CD1c-positive myeloid dendritic cell (primary cell): ENCODE results near the gene CRKL.
"Not testable (repeated sequence)": the region's sequence is repeated elsewhere in the genome, so short reads cannot be mapped to it uniquely, and the experiment has no call there.

Source experiments
- DNase-seq: peaks from one replicate; pipeline ENCODE4 v3.0.0-alpha.2; 2016; ENCODE audit errors: extremely low spot score

The CRKL gene

DNA sequence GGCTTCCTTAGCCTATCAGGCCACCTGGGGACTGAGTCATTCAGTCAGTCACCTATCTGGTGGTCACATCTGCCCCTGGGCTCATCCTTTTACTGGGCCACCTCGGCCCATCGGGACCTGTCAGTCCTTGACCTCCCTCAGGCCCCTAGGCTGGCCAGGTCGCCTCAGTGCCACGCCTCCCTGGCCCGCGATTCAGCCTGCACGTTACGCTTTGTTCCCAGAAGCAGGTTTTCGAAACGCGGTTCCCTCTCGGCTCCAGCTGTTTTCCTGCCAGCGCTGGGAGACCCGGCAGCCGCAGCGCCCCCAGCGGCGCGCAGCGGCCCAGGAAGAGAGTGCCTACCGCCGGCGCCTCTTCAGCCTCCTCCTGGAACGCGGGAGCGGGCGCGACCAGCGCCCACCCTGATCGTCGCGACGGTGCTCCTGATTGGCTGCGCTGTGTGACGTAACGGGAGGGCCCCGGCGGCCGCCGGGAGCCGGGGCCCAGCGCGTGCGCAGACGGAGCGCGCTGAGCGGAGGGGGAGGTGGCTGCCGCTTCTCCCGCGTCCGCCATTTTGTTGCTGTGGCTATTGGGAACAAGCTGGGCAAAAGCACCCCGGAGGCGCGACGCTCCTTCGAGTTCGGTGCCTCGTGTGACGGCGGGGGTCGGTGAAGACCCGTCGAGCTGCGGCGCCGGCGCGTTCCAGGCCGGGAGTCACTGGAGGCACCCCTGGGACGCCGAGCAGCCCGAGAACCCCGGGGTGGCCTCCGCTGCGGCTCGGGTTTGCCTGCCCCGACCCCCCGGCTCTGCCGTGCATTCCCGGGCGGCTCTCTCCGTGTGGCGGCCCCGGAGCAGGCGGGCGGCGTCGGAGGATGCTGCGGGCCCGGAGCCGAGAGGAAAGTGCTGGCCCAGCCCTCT, at the start of gene CRKL:
Gene CRKL, plus strand, starts transcription at position 492 of the 895 bp plus-strand sequence. CDS start 528 bp downstream, outside the sequence.
- peak; percentile 99 for DNase-seq

- no peak for DNase-seq
These were observed 48.9 kb upstream of the CRKL start for GRCh38 chr22:20868025-20868962.

DNA sequence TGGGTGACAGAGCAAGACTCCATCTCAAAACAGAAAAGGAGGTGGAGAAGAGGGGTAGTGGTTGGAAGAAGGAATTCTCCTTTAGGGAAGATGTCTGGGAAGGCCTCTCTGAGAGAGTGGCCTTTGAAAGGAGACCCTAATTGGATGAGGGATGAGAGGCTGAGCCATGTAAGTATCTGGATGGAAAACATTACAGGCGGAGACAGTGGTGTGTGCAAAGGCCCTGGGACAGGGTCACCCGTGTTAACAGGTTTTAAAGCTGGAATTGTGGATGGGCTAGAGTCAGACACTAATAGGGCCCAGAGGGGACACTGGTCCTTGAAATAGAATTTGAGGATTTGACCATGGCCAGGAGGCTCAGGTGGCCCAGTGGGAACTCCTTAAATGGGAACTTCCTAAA, 48.0 kb upstream of the CRKL start:
- DNase-seq = no peak

- DNase-seq = no peak
These were observed 44.0 kb upstream of the CRKL start for GRCh38 chr22:20873214-20873613.

DNA sequence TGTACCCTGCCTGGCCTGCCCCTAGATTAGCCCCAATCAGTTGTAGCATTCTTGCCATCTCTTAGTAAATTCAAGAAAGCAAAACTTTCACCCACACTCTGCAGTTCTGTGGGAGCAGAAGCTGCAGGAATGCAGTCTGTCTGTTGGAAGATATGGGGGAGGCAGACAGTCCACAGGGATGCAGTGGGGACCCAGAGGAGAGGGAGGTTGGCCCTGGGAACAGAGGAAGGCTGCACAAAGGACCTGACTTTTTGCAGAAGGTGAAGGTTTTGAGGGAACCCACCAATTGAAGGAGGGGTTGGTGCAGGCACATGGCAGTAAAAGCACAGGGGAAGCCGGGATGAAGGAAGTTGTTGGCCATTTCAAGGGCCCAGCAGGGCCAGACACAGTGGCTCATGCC, 41.9 kb upstream of the CRKL start:
- no peak for DNase-seq

GRCh38 chr22:20877715-20878114, 39.5 kb upstream of the CRKL start:
- DNase-seq = no peak

GRCh38 chr22:20881231-20881630, 36.0 kb upstream of the CRKL start:
- no peak for DNase-seq

- DNase-seq = no peak
These were observed 35.1 kb upstream of the CRKL start for GRCh38 chr22:20881869-20882815.

DNA sequence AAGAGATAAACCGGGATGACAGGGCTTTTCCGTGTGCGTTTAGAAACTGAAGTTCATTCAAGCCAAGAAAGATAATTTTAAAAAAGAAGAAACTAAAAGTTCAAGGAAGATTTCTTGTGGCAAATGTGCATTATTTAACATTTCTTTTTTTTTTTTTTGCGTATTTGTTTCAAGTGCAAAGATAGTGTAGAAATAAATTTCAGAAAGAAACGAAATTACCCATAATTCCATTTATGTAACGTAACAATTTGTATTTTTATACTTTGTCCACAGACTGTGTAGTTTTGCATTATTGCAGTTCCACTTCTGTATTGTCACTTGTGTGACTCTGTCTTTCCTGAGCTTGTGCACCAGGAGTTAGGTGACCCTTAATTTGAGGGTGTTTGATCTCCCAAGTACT, 34.4 kb upstream of the CRKL start:
- no peak for DNase-seq

DNA sequence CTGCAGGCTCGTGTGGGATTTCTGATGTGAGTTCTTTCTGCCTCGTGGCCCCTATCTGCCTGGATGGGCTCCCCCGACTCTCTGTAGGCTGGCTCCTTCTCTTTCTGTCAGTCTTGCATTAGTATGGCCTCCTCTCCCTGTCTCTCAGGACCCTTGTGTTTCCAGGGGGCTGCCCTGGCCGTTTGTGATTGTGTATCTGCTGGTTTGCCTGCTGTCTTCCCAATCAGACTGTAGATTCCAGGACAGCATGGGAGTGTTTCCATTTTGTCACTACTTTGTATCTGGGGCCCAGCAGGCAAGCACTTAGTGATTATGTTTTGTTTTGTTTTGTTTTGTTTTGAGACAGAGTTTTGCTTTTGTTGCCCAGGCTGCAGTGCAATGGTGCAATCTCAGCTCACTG, 32.8 kb upstream of the CRKL start:
- no peak for DNase-seq

GRCh38 chr22:20885017-20885556, 32.1 kb upstream of the CRKL start:
- DNase-seq = no peak

DNA sequence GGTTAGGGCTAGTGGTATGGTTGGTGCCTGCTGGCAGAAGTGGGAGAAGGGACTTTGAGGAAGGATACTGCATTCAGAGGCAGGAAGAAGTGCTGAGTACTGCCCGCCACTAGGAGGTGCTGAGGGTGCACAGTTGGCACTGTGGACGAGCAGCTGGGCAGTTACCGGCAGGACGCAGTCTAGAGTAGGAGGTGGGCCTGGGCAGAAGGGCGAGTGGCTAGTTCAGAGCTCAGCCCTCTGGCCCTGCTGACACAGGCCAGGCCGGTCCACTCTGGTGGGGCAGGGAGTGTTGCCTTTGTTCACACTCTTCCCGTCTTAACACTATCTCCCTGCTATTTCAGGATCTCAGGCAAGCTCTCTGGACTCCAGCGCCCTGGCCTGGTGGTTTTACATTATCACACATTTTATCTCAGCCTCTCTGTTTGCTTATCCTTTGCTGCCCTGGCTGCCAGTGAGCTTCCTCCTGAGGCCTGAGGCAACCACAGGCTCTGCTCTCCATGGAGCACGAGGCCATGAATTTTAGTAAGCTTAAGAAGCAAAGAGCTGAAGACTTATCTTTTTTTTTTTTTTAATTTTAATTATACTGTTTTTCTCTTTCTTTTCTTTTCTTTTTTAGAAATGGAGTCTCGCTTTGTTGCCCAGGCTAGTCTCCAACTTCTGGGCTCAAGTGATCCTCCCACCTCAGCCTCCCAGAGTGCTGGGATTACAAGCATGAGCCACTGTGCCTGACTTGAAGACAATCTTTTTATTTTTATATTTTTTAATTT, 31.5 kb upstream of the CRKL start:
- DNase-seq = peak; percentile 82

DNA sequence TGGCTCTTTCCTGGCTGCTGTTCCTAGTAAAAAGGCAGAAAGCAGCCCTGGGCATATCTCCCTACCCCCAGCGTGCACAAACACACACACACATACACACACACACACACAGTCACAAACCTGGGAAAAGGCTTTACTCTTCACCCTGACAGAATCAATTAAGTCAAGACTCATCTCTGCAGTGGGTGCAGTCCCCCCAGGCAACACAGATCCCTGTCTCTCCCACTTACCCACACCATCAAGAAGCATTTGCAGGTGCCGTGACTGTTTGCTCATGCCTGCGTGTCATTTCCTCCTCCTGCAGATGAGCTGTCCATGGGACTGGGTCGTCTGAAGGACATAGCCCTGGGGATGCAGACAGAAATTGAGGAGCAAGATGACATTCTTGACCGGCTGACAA, 29.8 kb upstream of the CRKL start:
- no peak for DNase-seq

- DNase-seq = peak; percentile 52
These were observed 28.0 kb upstream of the CRKL start for GRCh38 chr22:20889025-20889704.

- DNase-seq = no peak
These were observed 27.2 kb upstream of the CRKL start for GRCh38 chr22:20889904-20890540.

DNA sequence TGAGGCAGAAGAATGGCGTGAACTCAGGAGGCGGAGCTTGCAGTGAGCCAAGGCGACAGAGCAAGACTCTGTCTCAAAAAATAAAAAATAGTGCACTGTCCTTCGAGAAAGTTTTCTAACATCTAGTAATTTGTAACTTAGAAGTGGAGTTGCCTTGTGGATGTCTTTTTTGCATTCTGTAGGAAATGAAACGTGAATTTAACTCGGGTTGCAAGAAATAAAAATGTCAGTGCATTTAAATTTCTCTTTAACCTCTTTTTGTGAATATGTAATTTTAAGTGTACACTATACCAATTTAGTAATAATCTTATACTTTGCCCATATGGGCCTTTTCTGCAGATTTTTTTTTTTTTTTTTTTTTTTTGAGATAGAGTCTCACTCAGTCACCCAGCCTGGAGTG, 26.2 kb upstream of the CRKL start:
- DNase-seq = no peak

- not testable (repeated sequence) for DNase-seq
These were observed 19.5 kb upstream of the CRKL start for GRCh38 chr22:20897737-20898136.

DNA sequence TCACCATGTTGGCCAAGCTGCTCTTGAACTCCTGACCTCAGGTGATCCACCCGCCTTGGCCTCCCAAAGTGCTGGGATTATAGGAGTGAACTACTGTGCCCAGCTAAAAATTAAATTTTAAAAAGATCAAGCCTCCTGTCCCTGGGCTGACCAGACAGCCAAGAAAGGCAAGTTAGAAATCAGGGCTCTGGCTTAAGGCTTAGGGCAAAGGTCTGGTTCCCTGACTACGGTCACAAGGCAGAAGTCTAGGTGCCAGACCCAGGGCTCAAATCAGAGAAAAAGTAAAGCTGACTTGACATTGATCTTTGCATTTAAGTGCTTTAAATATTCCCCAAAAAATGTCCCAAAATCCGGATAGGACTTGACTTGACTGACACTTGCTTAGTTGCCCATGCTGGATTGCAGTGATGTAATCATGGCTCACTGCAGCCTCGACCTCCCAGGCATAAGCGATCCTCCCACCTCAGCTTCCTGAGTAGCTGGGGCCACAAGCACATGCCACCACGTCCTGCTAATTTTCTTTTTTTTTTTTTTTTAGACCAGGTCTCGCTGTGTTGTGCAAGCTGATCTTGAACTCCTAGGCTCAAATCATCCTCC, 17.3 kb upstream of the CRKL start:
- DNase-seq = no peak
